GM13977 (cell line): ENCODE results near the gene GABBR2.

Experiments used
- DNase-seq: peaks from one replicate; pipeline ENCODE4 v3.0.0; 2012; ENCODE audit warnings: low spot score
- in situ Hi-C: fragments of 300-500 bp; cut with MboI; formaldehyde crosslinking; loops from one replicate; pipeline ENCODE4 v1.12.0; 2022; ENCODE audit warnings: low sequenced_read_pairs, low pct_unique_long_range_greater_than_20kb, mixed read lengths, inconsistent platforms; ENCODE audit not compliant: unreplicated experiment
- TF ChIP-seq, protein P1 (sequence below): IDR thresholded peaks from 2 replicates; pipeline ENCODE4 v1.5.1; 2012; ENCODE audit warnings: mild to moderate bottlenecking, control low read depth; ENCODE audit not compliant: insufficient read depth; ENCODE audit errors: extremely low read depth, missing control alignments

The GABBR2 gene

DNA sequence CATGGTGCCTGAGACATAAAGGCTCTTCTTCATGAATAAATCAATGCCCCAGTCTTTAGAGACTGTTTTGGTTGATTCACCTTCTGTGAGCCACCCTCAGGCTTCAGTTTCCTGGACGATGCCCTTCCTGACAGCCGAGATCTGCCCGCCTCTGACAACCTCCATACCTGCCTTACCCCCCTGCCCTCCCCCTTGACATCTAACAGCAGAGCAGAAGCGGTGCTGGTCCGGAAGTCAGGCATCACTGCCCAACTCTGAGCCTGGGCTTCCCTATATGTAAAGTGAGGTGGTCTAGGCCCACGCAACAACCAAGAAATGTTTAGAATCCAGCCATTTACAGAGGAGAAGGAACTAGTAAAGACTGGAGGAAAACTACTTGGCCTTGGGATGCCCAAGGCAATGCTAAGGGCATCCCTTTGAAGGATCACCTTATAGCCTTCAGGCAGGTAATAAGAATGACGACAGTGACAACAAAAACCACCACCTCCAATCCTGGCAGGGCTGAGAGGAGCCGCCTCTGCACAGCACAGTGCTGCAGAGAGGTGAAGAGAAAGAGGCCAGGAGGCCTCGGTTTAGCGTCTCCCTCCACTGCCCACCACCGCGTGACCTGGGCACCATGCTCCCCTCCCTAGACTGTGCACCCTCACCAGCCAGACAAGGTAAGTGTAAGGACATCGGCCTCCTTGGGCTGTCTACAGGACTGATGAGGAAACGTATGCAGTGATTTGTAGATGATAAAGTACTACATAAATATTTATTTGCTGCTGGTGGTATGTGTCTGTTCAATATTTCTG lies 35.3 kb upstream of the GABBR2 start:
- in situ Hi-C loops = no loop called here
- DNase-seq = no peak
- TF ChIP-seq, protein P1, sequence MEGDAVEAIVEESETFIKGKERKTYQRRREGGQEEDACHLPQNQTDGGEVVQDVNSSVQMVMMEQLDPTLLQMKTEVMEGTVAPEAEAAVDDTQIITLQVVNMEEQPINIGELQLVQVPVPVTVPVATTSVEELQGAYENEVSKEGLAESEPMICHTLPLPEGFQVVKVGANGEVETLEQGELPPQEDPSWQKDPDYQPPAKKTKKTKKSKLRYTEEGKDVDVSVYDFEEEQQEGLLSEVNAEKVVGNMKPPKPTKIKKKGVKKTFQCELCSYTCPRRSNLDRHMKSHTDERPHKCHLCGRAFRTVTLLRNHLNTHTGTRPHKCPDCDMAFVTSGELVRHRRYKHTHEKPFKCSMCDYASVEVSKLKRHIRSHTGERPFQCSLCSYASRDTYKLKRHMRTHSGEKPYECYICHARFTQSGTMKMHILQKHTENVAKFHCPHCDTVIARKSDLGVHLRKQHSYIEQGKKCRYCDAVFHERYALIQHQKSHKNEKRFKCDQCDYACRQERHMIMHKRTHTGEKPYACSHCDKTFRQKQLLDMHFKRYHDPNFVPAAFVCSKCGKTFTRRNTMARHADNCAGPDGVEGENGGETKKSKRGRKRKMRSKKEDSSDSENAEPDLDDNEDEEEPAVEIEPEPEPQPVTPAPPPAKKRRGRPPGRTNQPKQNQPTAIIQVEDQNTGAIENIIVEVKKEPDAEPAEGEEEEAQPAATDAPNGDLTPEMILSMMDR = no peak

DNA sequence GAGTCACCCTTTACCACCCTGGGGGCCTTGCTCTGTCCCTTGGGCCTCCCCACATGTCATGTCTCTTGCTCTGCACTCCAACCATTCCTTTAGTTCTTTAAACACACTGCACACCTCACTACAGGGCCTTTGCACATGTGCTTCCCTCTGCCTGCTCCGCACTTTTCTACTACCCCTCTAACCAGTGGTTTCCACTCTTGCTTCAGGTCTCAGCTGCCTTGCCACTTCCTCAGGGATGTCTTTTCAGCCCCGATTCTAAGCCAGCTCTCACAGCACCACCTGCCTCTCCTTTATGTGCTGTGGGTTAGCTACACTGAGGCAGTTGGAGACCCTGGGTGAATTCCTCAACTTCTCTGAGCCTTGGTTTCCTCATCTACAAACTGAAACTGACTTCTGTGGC lies 34.6 kb upstream of the GABBR2 start:
- TF ChIP-seq, protein P1 = no peak
- no peak for DNase-seq
- in situ Hi-C loops = no loop called here

DNA sequence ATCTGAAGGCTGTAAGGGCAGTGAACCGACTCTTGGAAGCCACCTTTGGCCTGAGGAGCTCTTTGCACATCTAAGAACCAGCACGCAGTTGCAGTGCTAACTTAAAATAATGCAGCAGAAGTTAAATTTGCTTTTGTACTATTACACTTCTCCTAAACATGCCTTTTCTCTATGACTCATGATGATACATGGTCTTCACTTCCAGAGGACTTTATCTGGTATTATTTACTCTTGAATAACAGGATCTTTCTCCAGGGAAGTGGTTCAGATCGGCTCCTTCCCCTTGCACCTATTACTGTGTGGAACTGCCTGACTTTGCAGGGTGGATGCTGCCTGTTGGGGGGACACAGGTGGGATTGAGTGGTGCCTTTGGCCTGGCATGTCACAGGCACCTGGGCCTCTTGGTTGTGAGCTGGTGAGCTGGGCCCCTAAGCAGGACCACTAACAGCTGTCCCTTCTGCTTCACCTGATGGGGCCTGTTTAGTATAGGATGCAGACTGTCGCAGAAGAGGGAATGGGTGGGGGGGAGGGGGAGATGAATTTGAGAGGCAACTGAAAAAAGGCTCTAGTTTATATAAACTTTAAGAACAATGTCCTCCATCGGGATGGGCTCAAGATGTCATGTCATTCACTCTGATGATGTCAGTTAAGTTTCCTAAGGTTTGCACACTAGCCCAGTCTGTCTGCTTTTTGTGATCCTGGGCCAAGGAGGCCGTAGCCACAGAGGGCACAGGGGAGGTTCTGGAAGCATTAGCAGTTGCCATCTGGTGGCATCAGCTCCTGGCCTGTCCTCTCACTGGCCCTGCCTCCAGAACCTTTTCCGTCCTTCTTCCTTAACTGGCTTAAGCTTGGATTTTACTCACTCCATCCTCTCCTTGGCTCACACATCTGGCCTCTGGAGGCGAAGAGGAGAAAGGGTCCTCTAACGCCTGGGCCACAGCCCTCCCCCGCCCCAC lies 33.9 kb upstream of the GABBR2 start:
- DNase-seq = no peak
- TF ChIP-seq, protein P1 = no peak
- in situ Hi-C loops = no loop called here

DNA sequence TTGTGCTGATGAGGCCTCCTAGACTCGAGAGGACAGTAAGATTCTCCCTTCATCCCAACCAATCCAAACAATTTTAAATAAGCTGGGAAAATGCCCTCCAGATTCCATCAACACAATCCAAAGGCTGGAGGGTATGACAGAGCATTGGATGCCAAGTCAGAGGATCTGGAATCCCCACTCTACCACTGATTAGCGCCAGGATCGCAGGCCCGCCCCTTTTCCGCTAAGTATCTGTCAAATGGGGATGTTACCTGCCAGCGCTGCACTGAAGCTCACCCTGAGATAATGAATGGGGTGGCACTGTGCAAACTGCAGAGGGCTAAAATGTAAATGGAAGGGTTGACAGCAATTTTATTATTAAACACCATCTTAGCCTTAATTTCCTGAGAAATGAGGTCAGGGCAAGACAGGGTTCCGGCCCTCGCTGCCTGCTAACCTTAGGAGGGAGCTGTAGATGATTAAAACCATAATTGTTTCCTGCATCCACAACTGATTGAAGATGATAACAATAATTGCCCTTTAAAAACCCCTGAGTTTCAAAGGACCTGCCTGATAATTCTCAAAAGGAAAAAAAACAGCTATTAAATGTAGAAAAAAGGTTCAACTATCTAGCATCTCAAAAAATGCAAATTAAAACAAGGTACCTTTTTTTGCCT lies 31.6 kb upstream of the GABBR2 start:
- DNase-seq = no peak
- in situ Hi-C loops = no loop called here
- TF ChIP-seq, protein P1 = no peak

DNA sequence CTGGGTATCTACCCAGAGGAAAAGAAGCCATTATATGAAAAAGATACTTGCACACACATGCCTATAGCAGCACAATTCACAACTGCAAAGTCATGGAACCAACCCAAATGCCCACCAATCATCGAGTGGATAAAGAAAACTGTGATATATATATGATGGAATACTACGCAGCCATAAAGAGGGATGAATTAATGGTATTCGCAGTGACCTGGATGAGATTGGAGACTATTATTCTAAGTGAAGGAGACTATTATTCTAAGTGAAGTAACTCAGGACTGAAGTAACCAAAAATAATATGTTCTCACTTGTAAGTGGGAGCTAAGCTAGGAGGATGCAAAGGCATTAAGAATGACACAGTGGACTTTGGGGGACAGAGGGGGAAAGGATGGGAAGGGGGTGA lies 30.0 kb upstream of the GABBR2 start:
- DNase-seq = no peak

DNA sequence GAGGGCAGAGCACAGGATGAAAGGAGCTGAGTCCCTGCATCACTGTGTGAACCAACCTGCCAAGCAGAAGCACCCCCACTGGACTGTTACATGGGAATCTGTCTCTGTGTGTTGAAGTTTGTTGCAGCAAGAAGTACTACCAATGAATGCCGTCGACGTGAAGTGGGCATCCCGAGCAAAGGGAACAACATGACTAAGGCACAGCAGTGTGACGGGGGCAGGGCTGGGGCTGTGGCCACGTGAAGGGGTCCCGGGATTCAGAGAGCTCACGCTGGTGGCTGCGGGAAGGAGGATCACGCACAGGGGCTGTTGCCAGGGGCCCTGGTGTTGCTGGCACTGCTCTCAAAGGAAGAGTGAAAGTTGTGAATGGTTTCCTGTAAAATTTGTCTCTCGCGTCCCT lies 27.5 kb upstream of the GABBR2 start:
- TF ChIP-seq, protein P1 = no peak
- in situ Hi-C loops = no loop called here
- no peak for DNase-seq

More for the DNA sequence above, 30.0 kb upstream of the GABBR2 start:
- TF ChIP-seq, protein P1 = no peak
- in situ Hi-C loops = no loop called here
